A673 (cell line): ENCODE measurements around the gene MAP4K4.

Experiments
- EZH2 ChIP-seq: fragments of 200-600 bp; sonication (generic); IDR thresholded peaks from 2 replicates; pipeline ENCODE4 v1.6.1; 2017; ENCODE audit warnings: borderline replicate concordance, low read depth, mild to moderate bottlenecking, mixed read lengths, antibody characterized with exemption, low read length; ENCODE audit not compliant: poor library complexity, severe bottlenecking
- TF ChIP-seq, protein P1 (sequence below): fragments of 300-800, 200-600 bp; sonication (generic); conservative IDR thresholded peaks from 2 replicates; pipeline ENCODE4 v1.5.1; 2017; ENCODE audit warnings: low read depth, mild to moderate bottlenecking, antibody characterized with exemption, low read length, moderate library complexity, mixed read lengths

GRCh38 chr2:101887328-101887727 lies 189.8 kb downstream of the MAP4K4 start:
- TF ChIP-seq, protein P1, sequence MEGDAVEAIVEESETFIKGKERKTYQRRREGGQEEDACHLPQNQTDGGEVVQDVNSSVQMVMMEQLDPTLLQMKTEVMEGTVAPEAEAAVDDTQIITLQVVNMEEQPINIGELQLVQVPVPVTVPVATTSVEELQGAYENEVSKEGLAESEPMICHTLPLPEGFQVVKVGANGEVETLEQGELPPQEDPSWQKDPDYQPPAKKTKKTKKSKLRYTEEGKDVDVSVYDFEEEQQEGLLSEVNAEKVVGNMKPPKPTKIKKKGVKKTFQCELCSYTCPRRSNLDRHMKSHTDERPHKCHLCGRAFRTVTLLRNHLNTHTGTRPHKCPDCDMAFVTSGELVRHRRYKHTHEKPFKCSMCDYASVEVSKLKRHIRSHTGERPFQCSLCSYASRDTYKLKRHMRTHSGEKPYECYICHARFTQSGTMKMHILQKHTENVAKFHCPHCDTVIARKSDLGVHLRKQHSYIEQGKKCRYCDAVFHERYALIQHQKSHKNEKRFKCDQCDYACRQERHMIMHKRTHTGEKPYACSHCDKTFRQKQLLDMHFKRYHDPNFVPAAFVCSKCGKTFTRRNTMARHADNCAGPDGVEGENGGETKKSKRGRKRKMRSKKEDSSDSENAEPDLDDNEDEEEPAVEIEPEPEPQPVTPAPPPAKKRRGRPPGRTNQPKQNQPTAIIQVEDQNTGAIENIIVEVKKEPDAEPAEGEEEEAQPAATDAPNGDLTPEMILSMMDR, result no peak
- TF ChIP-seq EZH2, result no peak
